ENCODE data around the gene MRPL14.

The MRPL14 gene

GRCh38 chr6:44078219-44078826 lies 48.9 kb downstream of the MRPL14 start:
- no peak for DNase-seq

- no peak for DNase-seq
These were observed 49.9 kb downstream of the MRPL14 start for GRCh38 chr6:44077214-44077946.

GRCh38 chr6:44076356-44077213 lies 50.7 kb downstream of the MRPL14 start:
- DNase-seq: no peak

GRCh38 chr6:44075647-44076355 lies 51.5 kb downstream of the MRPL14 start:
- no peak for DNase-seq

GRCh38 chr6:44074813-44075646 lies 52.2 kb downstream of the MRPL14 start:
- DNase-seq: no peak

GRCh38 chr6:44074439-44074812 lies 52.8 kb downstream of the MRPL14 start:
- peak; percentile 74 for DNase-seq

GRCh38 chr6:44073612-44074438 lies 53.4 kb downstream of the MRPL14 start:
- peak in 1 of 2 donors; percentile 20 for DNase-seq

GRCh38 chr6:44072959-44073611 lies 54.2 kb downstream of the MRPL14 start:
- peak; percentile 77 to 92 for DNase-seq

- DNase-seq: no peak
These were observed 54.7 kb downstream of the MRPL14 start for GRCh38 chr6:44072452-44072958.

- no peak for DNase-seq
These were observed 55.4 kb downstream of the MRPL14 start for GRCh38 chr6:44071670-44072451.

GRCh38 chr6:44068607-44069296 lies 58.5 kb downstream of the MRPL14 start:
- no peak for DNase-seq

GRCh38 chr6:44067173-44068139 lies 59.8 kb downstream of the MRPL14 start:
- DNase-seq: no peak

- no peak for DNase-seq
These were observed 60.7 kb downstream of the MRPL14 start for GRCh38 chr6:44066394-44067172.

GRCh38 chr6:44065443-44066140 lies 61.7 kb downstream of the MRPL14 start:
- DNase-seq: no peak

GRCh38 chr6:44064948-44065272 lies 62.3 kb downstream of the MRPL14 start:
- DNase-seq: no peak
